Measurements from ENCODE around the gene SCYL2. TPM values are rescaled to one million over a fixed set of nuclear protein-coding genes. Genes with fewer than 3 reads are reported as not detected.
"Not testable (repeated sequence)": the region's sequence is repeated elsewhere in the genome, so short reads cannot be mapped to it uniquely, and the experiment has no call there.

SCYL2 gene
- total and polyA plus RNA-seq, 12 donors = 12.1 to 54.6 (median 41.7) TPM

DNA sequence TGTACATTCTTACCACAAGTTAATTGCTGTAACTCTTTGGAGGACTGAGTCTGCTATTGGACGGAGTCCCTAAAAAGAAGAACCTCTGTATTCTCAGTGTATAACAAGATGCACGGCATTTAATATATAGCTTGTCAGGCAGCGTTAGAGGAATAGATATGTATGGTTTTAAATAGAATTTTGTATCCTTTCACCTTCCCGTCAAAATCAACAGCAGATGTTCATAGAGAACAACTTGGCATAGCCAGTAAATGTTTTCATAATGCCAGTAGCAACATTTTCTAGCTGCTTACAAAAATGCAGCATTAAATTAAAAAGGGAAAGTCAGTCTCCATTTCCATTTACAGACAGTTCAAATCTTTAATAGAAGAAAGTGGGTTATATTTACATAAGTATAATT, 6.8 kb downstream of the SCYL2 start:
- TF ChIP-seq, protein P1, sequence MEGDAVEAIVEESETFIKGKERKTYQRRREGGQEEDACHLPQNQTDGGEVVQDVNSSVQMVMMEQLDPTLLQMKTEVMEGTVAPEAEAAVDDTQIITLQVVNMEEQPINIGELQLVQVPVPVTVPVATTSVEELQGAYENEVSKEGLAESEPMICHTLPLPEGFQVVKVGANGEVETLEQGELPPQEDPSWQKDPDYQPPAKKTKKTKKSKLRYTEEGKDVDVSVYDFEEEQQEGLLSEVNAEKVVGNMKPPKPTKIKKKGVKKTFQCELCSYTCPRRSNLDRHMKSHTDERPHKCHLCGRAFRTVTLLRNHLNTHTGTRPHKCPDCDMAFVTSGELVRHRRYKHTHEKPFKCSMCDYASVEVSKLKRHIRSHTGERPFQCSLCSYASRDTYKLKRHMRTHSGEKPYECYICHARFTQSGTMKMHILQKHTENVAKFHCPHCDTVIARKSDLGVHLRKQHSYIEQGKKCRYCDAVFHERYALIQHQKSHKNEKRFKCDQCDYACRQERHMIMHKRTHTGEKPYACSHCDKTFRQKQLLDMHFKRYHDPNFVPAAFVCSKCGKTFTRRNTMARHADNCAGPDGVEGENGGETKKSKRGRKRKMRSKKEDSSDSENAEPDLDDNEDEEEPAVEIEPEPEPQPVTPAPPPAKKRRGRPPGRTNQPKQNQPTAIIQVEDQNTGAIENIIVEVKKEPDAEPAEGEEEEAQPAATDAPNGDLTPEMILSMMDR (IDR thresholded peaks at IDR 0.05) = no peak
- no peak for TF ChIP-seq POLR2A (IDR thresholded peaks at IDR 0.05)
- no peak overlapping the region for H3K4me3 ChIP-seq
- H3K4me1 ChIP-seq (replicated peaks in 1 of 2) = peaks cover 21 to 47% of the 10 kb centered on the region in 2 donors
- WGBS, 4 donors = 82 to 95% (median 88%) methylated on average over 4 of the region's 4 CpGs
- H3K9me3 ChIP-seq (replicated peaks in 1 of 3) = no peaks in the 10 kb centered on the region
- intact Hi-C loops (cut with DNase I) = no loop called here
- no peak overlapping the region for H3K27ac ChIP-seq
- no peaks in the 10 kb centered on the region for H3K36me3 ChIP-seq (replicated peaks in 1 of 2)
- no peak for DNase-seq
- H3K27me3 ChIP-seq = no peaks in the 10 kb centered on the region

DNA sequence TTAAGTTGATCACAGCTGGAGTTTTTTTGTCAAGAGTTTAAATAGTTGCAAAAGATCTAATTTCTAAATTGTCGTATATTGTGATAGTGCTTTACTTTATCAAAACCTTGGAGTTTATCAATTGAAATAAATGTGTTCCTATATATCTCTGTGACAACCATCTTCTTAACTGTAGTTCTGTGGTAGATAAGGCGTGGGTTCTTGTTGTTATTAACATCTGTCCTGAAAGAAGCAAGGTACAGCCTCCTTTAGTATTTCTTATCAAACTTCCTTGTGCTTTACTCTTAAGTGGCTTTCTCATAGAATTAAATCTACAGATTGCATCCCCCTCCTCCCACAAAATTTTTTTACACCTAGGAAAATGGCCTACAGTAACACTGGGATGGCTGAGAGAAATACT, 7.3 kb downstream of the SCYL2 start:
- 73 to 86% (median 81%) methylated on average over 2 of the region's 2 CpGs for WGBS, 4 donors

DNA sequence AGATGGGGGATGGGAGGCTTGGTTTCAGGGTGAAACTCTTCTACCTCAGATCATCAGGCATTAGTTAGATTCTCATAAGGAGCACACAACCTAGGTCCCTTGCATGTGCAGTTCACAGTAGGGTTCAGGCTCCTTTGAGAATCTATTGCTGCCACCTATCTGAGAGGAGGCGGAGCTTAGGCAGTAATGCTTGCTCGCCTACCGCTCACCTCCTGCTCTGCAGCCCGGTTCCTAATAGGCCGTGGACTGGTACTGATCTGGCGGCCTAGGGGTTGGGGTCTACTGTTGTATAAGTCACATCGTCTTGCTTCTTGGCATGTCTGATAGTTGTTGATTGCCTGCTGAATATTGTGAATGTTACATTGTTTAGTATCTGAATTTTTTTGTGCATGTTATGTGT, 12.2 kb downstream of the SCYL2 start:
- no peaks in the 10 kb centered on the region for H3K9me3 ChIP-seq (replicated peaks in 1 of 3)
- peaks cover 0 to 6% of the 10 kb centered on the region in 2 donors for H3K4me1 ChIP-seq (replicated peaks in 1 of 2)
- no peak for DNase-seq
- peaks cover 0 to 5% of the 10 kb centered on the region in 2 donors for H3K36me3 ChIP-seq (replicated peaks in 1 of 2)
- WGBS, 4 donors = 95 to 98% (median 97%) methylated on average over 7 of the region's 7 CpGs
- intact Hi-C loops (cut with DNase I) = no loop called here
- no peak overlapping the region for H3K4me3 ChIP-seq
- TF ChIP-seq, protein P1 (IDR thresholded peaks at IDR 0.05) = no peak
- no peak for TF ChIP-seq POLR2A (IDR thresholded peaks at IDR 0.05)
- H3K27me3 ChIP-seq = no peaks in the 10 kb centered on the region
- no peak overlapping the region for H3K27ac ChIP-seq

More for the DNA sequence above, 7.3 kb downstream of the SCYL2 start:
- Histone ChIP-seq H3K36me3 (replicated peaks in 1 of 2) (no peaks in the 10 kb centered on the region), H3K4me1 (replicated peaks in 1 of 2) (peaks cover 16 to 42% of the 10 kb centered on the region in 2 donors), H3K9me3 (replicated peaks in 1 of 3) (no peaks in the 10 kb centered on the region), H3K27me3 (no peaks in the 10 kb centered on the region), H3K4me3 (no peak overlapping the region), H3K27ac (no peak overlapping the region)
- intact Hi-C loops (cut with DNase I) = no loop called here
- no peak for DNase-seq
- no peak for TF ChIP-seq POLR2A (IDR thresholded peaks at IDR 0.05)
- TF ChIP-seq, protein P1 (IDR thresholded peaks at IDR 0.05) = no peak

DNA sequence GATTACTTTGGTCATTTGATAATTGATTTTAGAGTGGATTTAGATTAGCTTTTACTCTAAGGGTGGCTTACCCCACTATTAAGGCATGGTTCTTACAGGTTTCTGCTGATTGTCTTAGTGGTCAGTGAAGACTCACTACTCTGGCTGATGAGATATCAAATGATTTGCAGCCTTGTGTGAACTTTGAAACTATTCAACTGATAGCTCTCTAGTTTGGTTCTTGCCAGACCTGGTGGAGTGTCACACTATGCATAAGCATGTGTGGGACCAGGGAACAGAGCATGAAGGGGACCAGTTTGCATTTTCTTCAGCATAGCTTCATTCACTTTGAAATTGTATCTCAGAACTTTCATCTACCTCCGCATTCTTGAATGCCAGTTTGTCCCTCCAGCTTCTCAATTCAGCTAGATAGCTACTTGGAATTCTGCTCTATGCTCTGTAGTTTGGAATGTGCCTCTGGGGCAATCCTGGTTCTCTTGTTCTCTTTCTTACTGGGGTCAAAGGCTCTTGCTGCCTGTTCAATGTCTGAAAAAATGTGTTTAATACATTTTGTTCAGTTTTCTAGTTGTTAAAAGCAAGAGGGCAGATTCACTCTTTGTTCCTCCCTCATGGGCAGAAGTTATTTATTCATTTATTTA, 12.7 kb downstream of the SCYL2 start:
- no peak overlapping the region for H3K27ac ChIP-seq
- no peaks in the 10 kb centered on the region for H3K27me3 ChIP-seq
- H3K4me1 ChIP-seq (replicated peaks in 1 of 2) = peaks cover 0 to 6% of the 10 kb centered on the region in 2 donors
- peaks cover 0 to 5% of the 10 kb centered on the region in 2 donors for H3K36me3 ChIP-seq (replicated peaks in 1 of 2)
- WGBS, 4 donors = 93 to 100% (median 96%) methylated on average over 1 of the region's 1 CpG
- H3K9me3 ChIP-seq (replicated peaks in 1 of 3) = no peaks in the 10 kb centered on the region
- no peak overlapping the region for H3K4me3 ChIP-seq
- intact Hi-C loops (cut with DNase I) = no loop called here
- TF ChIP-seq, protein P1 (IDR thresholded peaks at IDR 0.05) = no peak
- TF ChIP-seq POLR2A (IDR thresholded peaks at IDR 0.05) = no peak
- no peak for DNase-seq

DNA sequence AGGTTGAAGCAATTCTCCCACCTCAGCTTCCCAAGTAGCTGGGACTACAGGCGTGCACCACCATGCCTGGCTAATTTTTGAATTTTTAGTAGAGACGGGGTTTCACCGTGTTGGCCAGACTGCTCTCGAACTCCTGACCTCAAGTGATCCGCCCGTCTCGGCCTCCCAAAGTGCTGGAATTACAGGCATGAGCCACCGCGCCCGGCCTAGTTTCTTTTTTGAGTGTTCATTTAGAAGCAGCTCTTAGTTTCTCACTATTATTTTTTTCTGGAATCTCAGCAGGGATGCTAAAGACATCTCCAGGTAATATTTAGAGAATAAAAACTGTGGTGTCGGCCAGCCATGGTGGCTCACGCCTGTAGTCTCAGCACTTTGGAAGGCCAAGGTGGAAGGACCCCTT, 17.6 kb downstream of the SCYL2 start:
- H3K27me3 ChIP-seq; intact Hi-C loops (cut with DNase I); H3K27ac ChIP-seq; H3K36me3 ChIP-seq (replicated peaks in 1 of 2); DNase-seq; H3K4me3 ChIP-seq; H3K4me1 ChIP-seq (replicated peaks in 1 of 2); H3K9me3 ChIP-seq (replicated peaks in 1 of 3): not testable (repeated sequence)
- WGBS, 4 donors = 95 to 98% (median 97%) methylated on average over 12 of the region's 12 CpGs

Data from adrenal gland (tissue), 12 donors.